Ascending aorta (tissue), 2 donors: ENCODE data around the gene ADNP2. TPM values are rescaled to one million over a fixed set of nuclear protein-coding genes. Genes with fewer than 3 reads are reported as not detected.

Experiments used
- DNase-seq, 2 donors: peaks; one replicate each; pipeline ENCODE4 v3.0.0-alpha.2; 2019; ENCODE audit warnings: low spot score in 2 of 2
- H3K27ac ChIP-seq, 2 donors: fragments of 200-600 bp; sonication (generic); one replicate each; pipeline ENCODE4 v1.5.1; 2016 to 2017; ENCODE audit warnings: mild to moderate bottlenecking in 1 of 2
- H3K27me3 ChIP-seq: fragments of 200-600 bp; sonication (generic); one replicate; pipeline ENCODE4 v1.5.1; 2017
- H3K36me3 ChIP-seq, 2 donors: fragments of 200-600 bp; sonication (generic); one replicate each; pipeline ENCODE4 v1.5.1; 2016
- H3K4me1 ChIP-seq, 2 donors: fragments of 200-600 bp; sonication (generic); one replicate each; pipeline ENCODE4 v1.5.1; 2016 to 2017; ENCODE audit warnings: mild to moderate bottlenecking in 1 of 2
- H3K4me3 ChIP-seq, 2 donors: fragments of 200-600 bp; sonication (generic); one replicate each; pipeline ENCODE4 v1.5.1; 2016 to 2017; ENCODE audit warnings: mild to moderate bottlenecking in 1 of 2
- H3K9me3 ChIP-seq, 2 donors: fragments of 200-600 bp; sonication (generic); one replicate each; pipeline ENCODE4 v1.5.1; 2016
- CTCF ChIP-seq, 3 experiments: fragments of 200-600 bp in 2 of 3; fragments of 450-650 bp in 1 of 3; sonication (generic) in 2 of 3; IDR thresholded peaks; one replicate each; pipeline ENCODE4 v1.5.1; 2016 to 2019; ENCODE audit warnings: antibody characterized with exemption in 3 of 3, mild to moderate bottlenecking in 1 of 3, moderate library complexity in 1 of 3
- intact Hi-C: fragments of 100-400 bp; cut with DNase I; formaldehyde crosslinking; loops from one replicate; pipeline ENCODE4 v1.15.1; 2023
- total RNA-seq: library from RNA; depleted of rRNA; stranded (reverse); fragments of >200 nt; gene quantifications from one replicate; pipeline ENCODE4 v1.1.0, GENCODE V29; 2016

Gene ADNP2
- total RNA-seq, 1 donor from 2014 or later = 6.8 TPM

GRCh38 chr18:80096032-80096565, 13.0 kb upstream of the ADNP2 start:
- no peak for DNase-seq
- Histone ChIP-seq H3K27ac (no peak overlapping the region), H3K4me3 (no peak overlapping the region), H3K9me3 (no peaks in the 10 kb centered on the region), H3K27me3 (no peaks in the 10 kb centered on the region), H3K4me1 (no peaks in the 10 kb centered on the region), H3K36me3 (no peaks in the 10 kb centered on the region)
- TF ChIP-seq CTCF (IDR thresholded peaks at IDR 0.05) = no peak
- intact Hi-C loops = no loop called here

- intact Hi-C loops = no loop called here
- no peak overlapping the region for H3K27ac ChIP-seq
Observed at GRCh38 chr18:80097201-80097600, 11.9 kb upstream of the ADNP2 start.

GRCh38 chr18:80103231-80103630, 5.8 kb upstream of the ADNP2 start:
- peak; percentile 44 to 87 for DNase-seq
- intact Hi-C loops = loop anchor here (1.0 to 10.0 kb wide), 4 partner anchors 69 to 708 kb away; partner anchors contain the start of genes NFATC1, RBFA and TXNL4A
- H3K4me3 ChIP-seq = no peak overlapping the region

More at GRCh38 chr18:80097201-80097600, 11.9 kb upstream of the ADNP2 start:
- Histone ChIP-seq H3K9me3 (no peaks in the 10 kb centered on the region), H3K27me3 (no peaks in the 10 kb centered on the region), H3K36me3 (no peaks in the 10 kb centered on the region), H3K4me1 (no peaks in the 10 kb centered on the region), H3K4me3 (no peak overlapping the region)
- no peak for TF ChIP-seq CTCF (IDR thresholded peaks at IDR 0.05)
- DNase-seq = no peak

GRCh38 chr18:80104364-80104779, 4.7 kb upstream of the ADNP2 start:
- Histone ChIP-seq H3K9me3 (no peaks in the 10 kb centered on the region), H3K27ac (peak overlapping the region; percentile 39 to 74), H3K36me3 (no peaks in the 10 kb centered on the region), H3K4me3 (no peak overlapping the region), H3K27me3 (no peaks in the 10 kb centered on the region), H3K4me1 (peaks cover 4 to 6% of the 10 kb centered on the region in 2 donors)
- no peak for TF ChIP-seq CTCF (IDR thresholded peaks at IDR 0.05)
- DNase-seq = no peak
- intact Hi-C loops = loop anchor here (10.0 kb wide), 1 partner anchor 710 kb away; the partner anchor contains the start of gene NFATC1

More at GRCh38 chr18:80103231-80103630, 5.8 kb upstream of the ADNP2 start:
- Histone ChIP-seq H3K27ac (peak overlapping the region; percentile 39 to 74), H3K9me3 (no peaks in the 10 kb centered on the region), H3K27me3 (no peaks in the 10 kb centered on the region), H3K36me3 (no peaks in the 10 kb centered on the region), H3K4me1 (peaks cover 4 to 6% of the 10 kb centered on the region in 2 donors)
- TF ChIP-seq CTCF (IDR thresholded peaks at IDR 0.05) = no peak

GRCh38 chr18:80105369-80106167, 3.5 kb upstream of the ADNP2 start:
- Histone ChIP-seq H3K4me1 (peaks cover 4 to 10% of the 10 kb centered on the region in 2 donors), H3K36me3 (no peaks in the 10 kb centered on the region), H3K9me3 (no peaks in the 10 kb centered on the region), H3K27ac (peak overlapping the region; percentile 33 to 99), H3K27me3 (no peaks in the 10 kb centered on the region), H3K4me3 (no peak overlapping the region)
- intact Hi-C loops = loop anchor here (10.0 kb wide), 1 partner anchor 711 kb away; the partner anchor contains the start of gene NFATC1
- no peak for TF ChIP-seq CTCF (IDR thresholded peaks at IDR 0.05)
- DNase-seq = no peak
